HEK293 (cell line): Measurements from ENCODE around the gene DNAJC27.

Experiments
- CTCF ChIA-PET: fragments of 350-600 bp; formaldehyde crosslinking; extraction: SDS; loops from one replicate; lab custom pipeline; 2021; ENCODE audit warnings: antibody characterized with exemption; lab: Yijun Ruan, JAX
- POLR2A ChIA-PET: fragments of 300-600 bp; formaldehyde crosslinking; extraction: SDS; loops from one replicate; lab custom pipeline; 2020; ENCODE audit warnings: antibody characterized with exemption, inconsistent platforms; lab: Yijun Ruan, JAX
- H3K27ac ChIP-seq: fragments of 200-500 bp; sonication (Bioruptor generic); 2 replicates; pipeline ENCODE4 v1.5.1; 2014; ENCODE audit warnings: low read depth, low read length, control low read depth, inconsistent platforms; ENCODE audit errors: extremely low read depth
- H3K36me3 ChIP-seq, 2 experiments: fragments of 200-500 bp in 1 of 2; sonication (Bioruptor generic) in 1 of 2; 1 replicate in 1 of 2; 2 replicates in 1 of 2; pipeline ENCODE4 v1.5.1; 2014 to 2017; ENCODE audit warnings: inconsistent platforms in 2 of 2, low read length in 2 of 2; ENCODE audit not compliant: control insufficient read depth in 2 of 2, insufficient read depth in 1 of 2
- H3K4me1 ChIP-seq: fragments of 200-500 bp; sonication (Bioruptor generic); 2 replicates; pipeline ENCODE4 v1.5.1; 2014; ENCODE audit warnings: mild to moderate bottlenecking, low read length, inconsistent platforms; ENCODE audit not compliant: control insufficient read depth, insufficient read depth
- H3K4me3 ChIP-seq: 2 replicates; pipeline ENCODE4 v1.5.1; 2011; ENCODE audit warnings: low read depth, mild to moderate bottlenecking, control low read depth, low read length, moderate library complexity
- H3K9me3 ChIP-seq: fragments of 200-500 bp; sonication (Bioruptor generic); 2 replicates; pipeline ENCODE4 v1.5.1; 2014; ENCODE audit warnings: low read depth, low read length, inconsistent platforms; ENCODE audit not compliant: control insufficient read depth, insufficient read depth
- BCL11B ChIP-seq: fragments of 450-650 bp; formaldehyde crosslinking; IDR thresholded peaks from 2 replicates; pipeline ENCODE4 v1.5.1; 2016; ENCODE audit warnings: low read depth, missing biosample characterization, missing genetic modification characterization
- CTCF ChIP-seq: fragments of 450-650 bp; formaldehyde crosslinking; IDR thresholded peaks from 2 replicates; pipeline ENCODE4 v1.5.1; 2016; ENCODE audit warnings: missing biosample characterization, missing genetic modification characterization
- GLIS2 ChIP-seq: fragments of 450-650 bp; formaldehyde crosslinking; IDR thresholded peaks from 2 replicates; pipeline ENCODE4 v1.5.1; 2016; ENCODE audit warnings: missing biosample characterization, missing genetic modification characterization
- KLF1 ChIP-seq: fragments of 450-650 bp; formaldehyde crosslinking; IDR thresholded peaks from 2 replicates; pipeline ENCODE4 v1.5.1; 2016; ENCODE audit warnings: missing biosample characterization, missing genetic modification characterization
- KLF10 ChIP-seq: fragments of 450-650 bp; IDR thresholded peaks from 2 replicates; pipeline ENCODE4 v1.5.1; 2018; ENCODE audit warnings: missing biosample characterization, mild to moderate bottlenecking, missing genetic modification characterization
- SCRT2 ChIP-seq: fragments of 450-650 bp; formaldehyde crosslinking; IDR thresholded peaks from 2 replicates; pipeline ENCODE4 v1.5.1; 2016; ENCODE audit warnings: missing biosample characterization, missing genetic modification characterization
- SP3 ChIP-seq: fragments of 450-650 bp; formaldehyde crosslinking; IDR thresholded peaks from 2 replicates; pipeline ENCODE4 v1.5.1; 2016; ENCODE audit warnings: missing biosample characterization, missing genetic modification characterization
- YY2 ChIP-seq: fragments of 450-650 bp; formaldehyde crosslinking; IDR thresholded peaks from 2 replicates; pipeline ENCODE4 v1.5.1; 2016; ENCODE audit warnings: missing biosample characterization, missing genetic modification characterization
- ZBTB20 ChIP-seq: fragments of 450-650 bp; formaldehyde crosslinking; IDR thresholded peaks from 2 replicates; pipeline ENCODE4 v1.5.1; 2016; ENCODE audit warnings: missing biosample characterization, missing genetic modification characterization
- ZBTB21 ChIP-seq: fragments of 450-650 bp; formaldehyde crosslinking; IDR thresholded peaks from 2 replicates; pipeline ENCODE4 v1.5.1; 2017; ENCODE audit warnings: missing biosample characterization, missing genetic modification characterization
- ZBTB8A ChIP-seq: fragments of 450-650 bp; formaldehyde crosslinking; IDR thresholded peaks from 2 replicates; pipeline ENCODE4 v1.5.1; 2016; ENCODE audit warnings: missing biosample characterization, missing genetic modification characterization
- ZNF202 ChIP-seq: fragments of 450-650 bp; formaldehyde crosslinking; IDR thresholded peaks from 2 replicates; pipeline ENCODE4 v1.5.1; 2016; ENCODE audit warnings: missing biosample characterization, missing genetic modification characterization, borderline replicate concordance
- ZNF23 ChIP-seq: fragments of 450-650 bp; formaldehyde crosslinking; IDR thresholded peaks from 2 replicates; pipeline ENCODE4 v1.5.1; 2016; ENCODE audit warnings: missing biosample characterization, missing genetic modification characterization, borderline replicate concordance
- ZNF335 ChIP-seq: fragments of 450-650 bp; formaldehyde crosslinking; conservative IDR thresholded peaks from 2 replicates; pipeline ENCODE4 v1.5.1; 2016; ENCODE audit warnings: missing biosample characterization, missing genetic modification characterization
- ZNF398 ChIP-seq: fragments of 450-650 bp; formaldehyde crosslinking; IDR thresholded peaks from 2 replicates; pipeline ENCODE4 v1.5.1; 2017; ENCODE audit warnings: missing biosample characterization, missing genetic modification characterization
- ZNF518A ChIP-seq: fragments of 450-650 bp; formaldehyde crosslinking; conservative IDR thresholded peaks from 2 replicates; pipeline ENCODE4 v1.5.1; 2016; ENCODE audit warnings: low read depth, missing biosample characterization, missing genetic modification characterization
- ZNF600 ChIP-seq: fragments of 450-650 bp; formaldehyde crosslinking; IDR thresholded peaks from 2 replicates; pipeline ENCODE4 v1.5.1; 2016; ENCODE audit warnings: missing biosample characterization, missing genetic modification characterization
- ZNF610 ChIP-seq: fragments of 450-650 bp; formaldehyde crosslinking; IDR thresholded peaks from 2 replicates; pipeline ENCODE4 v1.5.1; 2016; ENCODE audit warnings: missing biosample characterization, missing genetic modification characterization, borderline replicate concordance
- ZNF629 ChIP-seq: fragments of 450-650 bp; formaldehyde crosslinking; IDR thresholded peaks from 2 replicates; pipeline ENCODE4 v1.5.1; 2017; ENCODE audit warnings: missing biosample characterization, missing genetic modification characterization
- ZNF785 ChIP-seq: fragments of 450-650 bp; formaldehyde crosslinking; IDR thresholded peaks from 2 replicates; pipeline ENCODE4 v1.5.1; 2016; ENCODE audit warnings: missing biosample characterization, missing genetic modification characterization

Gene DNAJC27

GRCh38 chr2:24919037-24919505, 52.7 kb downstream of the DNAJC27 start (continued):
- TF ChIP-seq CTCF (peak; percentile 23; the same call in 1 of the 2 replicates), ZNF23 (tag by site-specific recombination) (no peak), ZBTB8A (tag by site-specific recombination) (0 out of 2 replicates have a peak, but pooled peaks have one; percentile 52), ZNF398 (tag by site-specific recombination) (peak; percentile 62; the same call in 1 of the 2 replicates), ZNF335 (tag by site-specific recombination) (peak; percentile 39; the same call in 1 of the 2 replicates), KLF1 (tag by site-specific recombination) (peak; percentile 78), SP3 (peak; percentile 55), ZBTB20 (tag by site-specific recombination) (peak; percentile 42; the same call in 1 of the 2 replicates), BCL11B (tag by site-specific recombination) (no peak), SCRT2 (no peak)

- peaks cover 3 to 40% of the 10 kb centered on the region in 2 experiments; a peak in 2 of 3 replicates for H3K36me3 ChIP-seq
- H3K4me1 ChIP-seq, result no peaks in the 10 kb centered on the region; the same call in 1 of the 2 replicates
- ChIA-PET CTCF (interaction anchor here (0.6 to 1.5 kb wide), 2 partner anchors 57 to 267 kb away, joined by 3 to 4 read pairs; no protein-coding TSS in a partner anchor), POLR2A (interaction anchor here (0.6 kb wide), 1 partner anchor 352 kb away, joined by 3 read pairs; no protein-coding TSS in a partner anchor)
- no peak for TF ChIP-seq ZNF610 (tag by site-specific recombination)
- no peak for TF ChIP-seq KLF10 (tag by site-specific recombination)
- no peak for TF ChIP-seq ZNF629 (tag by site-specific recombination)
- 0 out of 2 replicates have a peak, but pooled peaks have one; percentile 7 for TF ChIP-seq ZNF600 (tag by site-specific recombination)
- no peak for TF ChIP-seq ZNF785 (tag by site-specific recombination)
- H3K4me3 ChIP-seq, result peak overlapping the region; percentile 61
- peak overlapping the region; percentile 86; the same call in 1 of the 2 replicates for H3K27ac ChIP-seq
- H3K9me3 ChIP-seq, result no peaks in the 10 kb centered on the region
Observed at GRCh38 chr2:24918326-24919036, 53.3 kb downstream of the DNAJC27 start.

DNA sequence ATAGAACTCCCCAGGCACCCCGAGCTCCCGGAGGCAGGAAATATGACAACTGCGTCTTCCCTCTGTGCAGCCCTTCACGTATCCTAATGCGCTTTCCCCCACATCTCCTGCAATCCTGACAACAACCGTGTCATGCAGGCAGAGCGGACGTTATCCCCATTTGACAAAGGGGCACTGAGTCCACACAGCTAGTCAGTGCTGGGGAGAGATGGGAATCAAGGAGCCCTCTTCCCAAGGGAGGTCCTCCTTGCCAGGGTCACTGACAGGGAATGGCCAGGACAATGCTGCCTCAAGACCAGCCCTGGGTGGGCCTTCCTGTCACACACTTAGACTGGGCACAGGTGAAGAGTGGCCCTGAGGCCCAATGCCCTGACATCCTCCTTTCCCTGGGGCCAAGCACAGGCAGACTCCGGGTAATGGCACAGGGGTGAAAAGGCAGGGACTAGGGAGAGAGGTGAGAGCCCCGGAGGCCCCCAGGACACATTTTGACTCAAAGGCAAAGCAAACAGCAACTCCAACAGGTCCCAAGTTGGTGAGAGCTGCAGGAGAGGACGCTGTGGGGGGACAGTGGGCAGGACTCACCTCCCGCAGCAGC, 53.9 kb downstream of the DNAJC27 start:
- TF ChIP-seq YY2 (tag by site-specific recombination), result no peak
- TF ChIP-seq GLIS2, result 0 out of 2 replicates have a peak, but pooled peaks have one; percentile 38
- no peak for TF ChIP-seq ZNF518A (tag by site-specific recombination)
- TF ChIP-seq SCRT2, result peak; percentile 68
- TF ChIP-seq ZBTB21 (tag by site-specific recombination), result no peak
- TF ChIP-seq ZNF202, result no peak
- TF ChIP-seq ZNF600 (tag by site-specific recombination), result 0 out of 2 replicates have a peak, but pooled peaks have one; percentile 29
- H3K36me3 ChIP-seq, result peaks cover 3 to 47% of the 10 kb centered on the region in 2 experiments; a peak in 2 of 3 replicates
- H3K4me1 ChIP-seq, result no peaks in the 10 kb centered on the region; the same call in 1 of the 2 replicates
- CTCF ChIA-PET, result interaction anchor here (0.6 kb wide), 1 partner anchor 90 kb away, joined by 3 read pairs; no protein-coding TSS in a partner anchor
- no peaks in the 10 kb centered on the region for H3K9me3 ChIP-seq
- POLR2A ChIA-PET, result no interaction called here
- H3K27ac ChIP-seq, result no peak overlapping the region
- no peak overlapping the region for H3K4me3 ChIP-seq
